GM23338 (cell line): ENCODE measurements around the gene HARBI1. TPM values are rescaled to one million over a fixed set of nuclear protein-coding genes. Genes with fewer than 3 reads are reported as not detected.

Experiments
- ATAC-seq: fragments of 200-7000 bp; cut with Tn5 transposase; 3 replicates; pipeline ENCODE4 v1.9.1; 2020
- DNase-seq: peaks from one replicate; pipeline ENCODE4 v3.0.0-alpha.2; 2015; ENCODE audit warnings: low spot score
- H2AFZ ChIP-seq: fragments of 200-600 bp; sonication (generic); 2 replicates; pipeline ENCODE4 v1.8.0; 2016; ENCODE audit warnings: antibody characterized with exemption, mild to moderate bottlenecking, moderate library complexity
- H3F3A ChIP-seq: fragments of 200-600 bp; sonication (generic); replicated peaks from 2 replicates; pipeline ENCODE4 v1.8.0; 2017; ENCODE audit warnings: antibody characterized with exemption, mixed run types, low read depth
- H3K27ac ChIP-seq: fragments of 200-600 bp; sonication (generic); 2 replicates; pipeline ENCODE4 v1.6.1; 2016; ENCODE audit warnings: low read depth
- H3K27me3 ChIP-seq: fragments of 200-600 bp; sonication (generic); 2 replicates; pipeline ENCODE4 v1.8.0; 2016; ENCODE audit warnings: mild to moderate bottlenecking, mixed run types, moderate library complexity; ENCODE audit not compliant: insufficient read depth
- H3K36me3 ChIP-seq: fragments of 200-600 bp; sonication (generic); 2 replicates; pipeline ENCODE4 v1.8.0; 2016; ENCODE audit warnings: mild to moderate bottlenecking; ENCODE audit not compliant: insufficient read depth
- H3K4me1 ChIP-seq: fragments of 200-600 bp; sonication (generic); 2 replicates; pipeline ENCODE4 v1.8.0; 2016; ENCODE audit warnings: mild to moderate bottlenecking, moderate library complexity; ENCODE audit not compliant: insufficient read depth
- H3K4me2 ChIP-seq: fragments of 200-600 bp; sonication (generic); 2 replicates; pipeline ENCODE4 v1.7.1; 2017; ENCODE audit warnings: mixed run types
- H3K4me3 ChIP-seq: fragments of 200-600 bp; sonication (generic); 2 replicates; pipeline ENCODE4 v1.6.1; 2016; ENCODE audit warnings: mixed run types
- H3K79me2 ChIP-seq: fragments of 200-600 bp; sonication (generic); replicated peaks from 2 replicates; pipeline ENCODE4 v1.8.0; 2017; ENCODE audit warnings: mild to moderate bottlenecking; ENCODE audit not compliant: insufficient read depth
- H3K9me2 ChIP-seq: fragments of 200-600 bp; sonication (generic); 2 replicates; pipeline ENCODE4 v1.8.0; 2017; ENCODE audit not compliant: insufficient read depth
- H4K20me1 ChIP-seq: fragments of 200-600 bp; sonication (generic); replicated peaks from 2 replicates; pipeline ENCODE4 v1.8.0; 2017; ENCODE audit warnings: mild to moderate bottlenecking; ENCODE audit not compliant: insufficient read depth
- H3K27ac Mint-ChIP-seq: 2 replicates; pipeline ENCODE4 v1.8.0; 2020; ENCODE audit warnings: inconsistent platforms, mild to moderate bottlenecking, moderate library complexity, mixed read lengths
- H3K27me3 Mint-ChIP-seq: 3 replicates; pipeline ENCODE4 v1.8.0; 2022; ENCODE audit warnings: low read depth, mild to moderate bottlenecking, moderate library complexity, mixed read lengths, inconsistent platforms; ENCODE audit not compliant: insufficient read depth, poor library complexity
- H3K36me3 Mint-ChIP-seq: 3 replicates; pipeline ENCODE4 v1.8.0; 2021; ENCODE audit warnings: low read depth, mild to moderate bottlenecking, inconsistent platforms, moderate library complexity, mixed read lengths
- H3K4me1 Mint-ChIP-seq: 3 replicates; pipeline ENCODE4 v1.8.0; 2020; ENCODE audit warnings: mild to moderate bottlenecking, inconsistent platforms, mixed read lengths
- H3K4me3 Mint-ChIP-seq: 3 replicates; pipeline ENCODE4 v1.8.0; 2021; ENCODE audit warnings: moderate library complexity, mild to moderate bottlenecking, inconsistent platforms, mixed read lengths
- H3K9me3 Mint-ChIP-seq: 3 replicates; pipeline ENCODE4 v1.8.0; 2020; ENCODE audit warnings: moderate library complexity, mild to moderate bottlenecking, inconsistent platforms, mixed read lengths
- CREB1 ChIP-seq: fragments of 250-450 bp; sonication (Bioruptor Pico); IDR thresholded peaks from 2 replicates; pipeline ENCODE4 v1.5.0; 2020; ENCODE audit warnings: low read depth, mild to moderate bottlenecking, moderate library complexity
- CTCF ChIP-seq, 2 experiments: fragments of 200-600 bp in 1 of 2; sonication (generic) in 1 of 2; conservative IDR thresholded peaks; 2 replicates each; pipeline versions ENCODE4 v1.5.1 to v1.6.1; 2016 to 2017; ENCODE audit warnings: antibody characterized with exemption in 2 of 2, low read depth in 2 of 2, mild to moderate bottlenecking in 2 of 2, moderate library complexity in 1 of 2
- ETS1 ChIP-seq: IDR thresholded peaks from 2 replicates; pipeline ENCODE4 v1.6.1; 2016; ENCODE audit warnings: antibody characterized with exemption
- EZH2 ChIP-seq: fragments of 200-600 bp; sonication (generic); IDR thresholded peaks from one replicate; pipeline ENCODE4 v1.8.0; 2017; ENCODE audit warnings: antibody characterized with exemption, mild to moderate bottlenecking, low read depth; ENCODE audit not compliant: unreplicated experiment
- EZH2phosphoT487 ChIP-seq: fragments of 200-600 bp; sonication (generic); IDR thresholded peaks from one replicate; pipeline ENCODE4 v1.8.1; 2018; ENCODE audit warnings: antibody characterized with exemption; ENCODE audit not compliant: unreplicated experiment
- JUNB ChIP-seq: IDR thresholded peaks from one replicate; pipeline ENCODE4 v1.6.1; 2016; ENCODE audit warnings: antibody characterized with exemption; ENCODE audit not compliant: unreplicated experiment
- POLR2AphosphoS5 ChIP-seq: IDR thresholded peaks from 2 replicates; pipeline ENCODE4 v1.6.1; 2016; ENCODE audit warnings: antibody characterized with exemption, low read depth
- STAT1 ChIP-seq: IDR thresholded peaks from one replicate; pipeline ENCODE4 v1.6.1; 2016; ENCODE audit warnings: antibody characterized with exemption; ENCODE audit not compliant: unreplicated experiment
- ZNF114 ChIP-seq: fragments of 250-450 bp; sonication (Bioruptor Pico); IDR thresholded peaks from 2 replicates; pipeline ENCODE4 v1.5.0; 2020; ENCODE audit warnings: mild to moderate bottlenecking, moderate library complexity
- ZNF462 ChIP-seq: fragments of 250-450 bp; sonication (Bioruptor Pico); IDR thresholded peaks from 2 replicates; pipeline ENCODE4 v1.5.0; 2020; ENCODE audit warnings: mild to moderate bottlenecking, moderate library complexity
- polyA plus RNA-seq: library from polyadenylated mRNA; unstranded; fragments of >200 nt; fragmentation: Nextera tagmentation; extraction: Ambion mirVana; gene quantifications from 2 replicates; pipeline ENCODE4 v1.2.1, GENCODE V29; 2016
- total RNA-seq: library from RNA; depleted of rRNA; stranded (reverse); fragments of >200 nt; shearing (Covaris generic); gene quantifications from 2 replicates; pipeline ENCODE4 v1.2.3, GENCODE V29; 2014

The HARBI1 gene
- total and polyA plus RNA-seq, 2 experiments from 2014 or later, result 4.2 to 6.5 TPM

- H3K36me3 ChIP-seq, result no peaks in the 10 kb centered on the region
- Mint-ChIP-seq H3K27me3 (no peaks in the 10 kb centered on the region), H3K9me3 (peaks cover 4% of the 10 kb centered on the region; the same call in 2 of the 3 replicates), H3K36me3 (peaks cover 11% of the 10 kb centered on the region), H3K4me3 (no peak overlapping the region), H3K4me1 (0 out of 3 replicates have a peak, but pooled peaks cover 4% of the 10 kb centered on the region), H3K27ac (no peak overlapping the region)
- H4K20me1 ChIP-seq, result peaks cover 19% of the 10 kb centered on the region; the same call in 1 of the 2 replicates
- H3K27ac ChIP-seq, result no peak overlapping the region
- H3K9me2 ChIP-seq, result no peaks in the 10 kb centered on the region
- no peak overlapping the region for H3K4me2 ChIP-seq
- TF ChIP-seq STAT1, result no peak
- no peak for TF ChIP-seq CTCF (conservative IDR thresholded peaks at IDR 0.05; ENCODE audit: low read depth in 2 of 2)
- no peak for TF ChIP-seq ETS1
- no peak for TF ChIP-seq ZNF462 (CRISPR knock-in tag)
- no peak for TF ChIP-seq EZH2phosphoT487
- TF ChIP-seq CREB1 (CRISPR knock-in tag), result no peak
- TF ChIP-seq EZH2, result no peak
- no peak for TF ChIP-seq ZNF114 (CRISPR knock-in tag)
- TF ChIP-seq POLR2AphosphoS5, result no peak
- no peak for TF ChIP-seq JUNB
- no peaks in the 10 kb centered on the region for H3K27me3 ChIP-seq
- ATAC-seq (no peak), DNase-seq (no peak)
- H2AFZ ChIP-seq, result no peak overlapping the region
- no peaks in the 10 kb centered on the region for H3F3A ChIP-seq
- peaks cover 91% of the 10 kb centered on the region for H3K79me2 ChIP-seq
- no peaks in the 10 kb centered on the region; the same call in 1 of the 2 replicates for H3K4me1 ChIP-seq
- no peak overlapping the region for H3K4me3 ChIP-seq
These were observed 34.4 kb downstream of the HARBI1 start for GRCh38 chr11:46582588-46582987.
